ENCODE results near the gene NR2F6. TPM values are rescaled to one million over a fixed set of nuclear protein-coding genes. Genes with fewer than 3 reads are reported as not detected.

The NR2F6 gene
- total RNA-seq, 4 donors from 2014 or later: 64.9 to 95.8 (median 72.0) TPM

- Histone ChIP-seq H3K4me1 (peaks cover 8 to 13% of the 10 kb centered on the region in 2 donors), H3K27ac (no peak overlapping the region), H3K4me3 (peak overlapping the region in 1 of 4 donors; percentile 77), H3K9me3 (no peaks in the 10 kb centered on the region), H3K27me3 (no peaks in the 10 kb centered on the region), H3K36me3 (no peaks in the 10 kb centered on the region)
- in situ Hi-C loops (cut with MboI; ENCODE audit: low sequenced_read_pairs in 4 of 4) (no loop called here), intact Hi-C loops (cut with DNase I; ENCODE audit: low total_unique reads) (loop anchor here (5.0 kb wide), 1 partner anchor 88 kb away; no protein-coding TSS in a partner anchor)
- no peak for DNase-seq
- no peak for TF ChIP-seq POLR2A (IDR thresholded peaks at IDR 0.05)
- TF ChIP-seq CTCF (IDR thresholded peaks at IDR 0.05 in 4 of 5, conservative IDR thresholded peaks at IDR 0.05 in 1 of 5): no peak
- ATAC-seq: no peak
These were observed 20.7 kb downstream of the NR2F6 start for GRCh38 chr19:17225053-17225452.

GRCh38 chr19:17220207-17220758 is 25.4 kb downstream of the NR2F6 start:
- Histone ChIP-seq H3K4me1 (peaks cover 4 to 7% of the 10 kb centered on the region in 2 donors), H3K27ac (no peak overlapping the region), H3K27me3 (no peaks in the 10 kb centered on the region), H3K36me3 (peaks cover 0 to 16% of the 10 kb centered on the region in 2 donors), H3K4me3 (no peak overlapping the region), H3K9me3 (no peaks in the 10 kb centered on the region)
- TF ChIP-seq POLR2A (IDR thresholded peaks at IDR 0.05) (no peak), CTCF (IDR thresholded peaks at IDR 0.05 in 4 of 5, conservative IDR thresholded peaks at IDR 0.05 in 1 of 5) (no peak)
- in situ Hi-C loops (cut with MboI; ENCODE audit: low sequenced_read_pairs in 4 of 4) (no loop called here), intact Hi-C loops (cut with DNase I; ENCODE audit: low total_unique reads) (no loop called here)
- no peak for ATAC-seq
- DNase-seq: no peak

GRCh38 chr19:17219286-17219685 is 26.4 kb downstream of the NR2F6 start:
- intact Hi-C loops (cut with DNase I; ENCODE audit: low total_unique reads) (loop anchor here (10.0 kb wide), 1 partner anchor 716 kb away; the partner anchor contains the start of gene CCDC124), in situ Hi-C loops (cut with MboI; ENCODE audit: low sequenced_read_pairs in 4 of 4) (no loop called here)
- Histone ChIP-seq H3K9me3 (no peaks in the 10 kb centered on the region), H3K27me3 (no peaks in the 10 kb centered on the region), H3K4me3 (no peak overlapping the region), H3K36me3 (peaks cover 0 to 16% of the 10 kb centered on the region in 2 donors), H3K4me1 (peaks cover 9 to 14% of the 10 kb centered on the region in 2 donors), H3K27ac (no peak overlapping the region)
- ATAC-seq (no peak), DNase-seq (no peak)
- TF ChIP-seq POLR2A (IDR thresholded peaks at IDR 0.05): no peak
- no peak for TF ChIP-seq CTCF (IDR thresholded peaks at IDR 0.05 in 4 of 5, conservative IDR thresholded peaks at IDR 0.05 in 1 of 5)

GRCh38 chr19:17216058-17216670 is 29.6 kb downstream of the NR2F6 start:
- TF ChIP-seq POLR2A (IDR thresholded peaks at IDR 0.05): no peak
- no peak for TF ChIP-seq CTCF (IDR thresholded peaks at IDR 0.05 in 4 of 5, conservative IDR thresholded peaks at IDR 0.05 in 1 of 5)
- Histone ChIP-seq H3K4me3 (peak overlapping the region; percentile 81 to 88 (median 84)), H3K27me3 (no peaks in the 10 kb centered on the region), H3K27ac (peak overlapping the region in 3 of 4 donors; percentile 85 to 91 (median 89)), H3K4me1 (peaks cover 9 to 14% of the 10 kb centered on the region in 2 donors), H3K36me3 (peaks cover 0 to 16% of the 10 kb centered on the region in 2 donors), H3K9me3 (no peaks in the 10 kb centered on the region)
- ATAC-seq (no peak), DNase-seq (no peak)
- in situ Hi-C loops (cut with MboI; ENCODE audit: low sequenced_read_pairs in 4 of 4): no loop called here
- intact Hi-C loops (cut with DNase I; ENCODE audit: low total_unique reads): loop anchor here (10.0 kb wide), 1 partner anchor 719 kb away; the partner anchor contains the start of gene CCDC124

Data from gastrocnemius medialis (tissue), 4 donors.